ENCODE data around the gene THADA.
"Not testable (repeated sequence)": the region's sequence is repeated elsewhere in the genome, so short reads cannot be mapped to it uniquely, and the experiment has no call there.

Gene THADA

GRCh38 chr2:43321446-43321845 is 274.4 kb downstream of the THADA start:
- DNase-seq = no peak

DNA sequence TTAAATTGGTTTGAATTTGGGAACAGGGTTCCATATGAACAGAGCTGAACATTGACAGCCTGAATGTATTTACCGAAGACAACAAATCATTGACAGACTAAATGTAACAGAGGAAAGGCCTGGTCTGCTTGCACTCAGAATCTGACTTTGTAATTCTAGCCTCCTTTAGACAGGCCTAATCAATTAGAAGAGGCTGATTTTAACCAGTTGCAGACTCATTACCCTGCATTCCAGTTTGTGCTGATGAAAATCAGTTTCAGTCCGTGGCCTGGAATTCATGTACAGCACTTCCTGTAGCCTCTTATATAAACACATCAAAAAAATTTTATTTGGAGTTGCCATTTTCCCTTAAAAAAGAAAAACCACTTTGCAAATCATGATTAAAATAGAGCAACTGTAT is 276.3 kb downstream of the THADA start:
- DNase-seq = no peak

- no peak for DNase-seq
These were observed 277.0 kb downstream of the THADA start for GRCh38 chr2:43318791-43319190.

- DNase-seq = no peak
These were observed 278.2 kb downstream of the THADA start for GRCh38 chr2:43317680-43318079.

- no peak for DNase-seq
These were observed 278.6 kb downstream of the THADA start for GRCh38 chr2:43317194-43317593.

DNA sequence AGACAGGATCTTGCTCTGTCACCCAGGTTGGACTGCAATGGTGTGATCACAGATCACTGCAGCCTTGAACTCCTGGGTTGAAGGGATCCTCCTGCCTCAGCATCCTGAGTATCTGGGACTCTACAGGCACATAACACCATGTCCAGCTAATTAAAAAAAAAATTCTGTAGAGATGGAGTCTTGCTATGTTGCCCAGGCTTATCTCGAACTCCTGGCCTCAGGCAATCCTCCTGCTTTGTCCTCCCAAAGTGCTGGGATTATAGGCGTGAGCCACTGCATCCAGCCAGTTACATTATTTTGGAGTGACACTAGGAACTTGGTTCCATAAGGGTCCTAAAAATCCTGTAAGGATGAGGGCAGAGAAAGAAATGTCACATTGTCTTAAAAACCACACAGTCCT is 280.4 kb downstream of the THADA start:
- no peak for DNase-seq

- no peak for DNase-seq
These were observed 281.4 kb downstream of the THADA start for GRCh38 chr2:43314299-43314927.

- no peak for DNase-seq
These were observed 282.2 kb downstream of the THADA start for GRCh38 chr2:43313642-43314017.

DNA sequence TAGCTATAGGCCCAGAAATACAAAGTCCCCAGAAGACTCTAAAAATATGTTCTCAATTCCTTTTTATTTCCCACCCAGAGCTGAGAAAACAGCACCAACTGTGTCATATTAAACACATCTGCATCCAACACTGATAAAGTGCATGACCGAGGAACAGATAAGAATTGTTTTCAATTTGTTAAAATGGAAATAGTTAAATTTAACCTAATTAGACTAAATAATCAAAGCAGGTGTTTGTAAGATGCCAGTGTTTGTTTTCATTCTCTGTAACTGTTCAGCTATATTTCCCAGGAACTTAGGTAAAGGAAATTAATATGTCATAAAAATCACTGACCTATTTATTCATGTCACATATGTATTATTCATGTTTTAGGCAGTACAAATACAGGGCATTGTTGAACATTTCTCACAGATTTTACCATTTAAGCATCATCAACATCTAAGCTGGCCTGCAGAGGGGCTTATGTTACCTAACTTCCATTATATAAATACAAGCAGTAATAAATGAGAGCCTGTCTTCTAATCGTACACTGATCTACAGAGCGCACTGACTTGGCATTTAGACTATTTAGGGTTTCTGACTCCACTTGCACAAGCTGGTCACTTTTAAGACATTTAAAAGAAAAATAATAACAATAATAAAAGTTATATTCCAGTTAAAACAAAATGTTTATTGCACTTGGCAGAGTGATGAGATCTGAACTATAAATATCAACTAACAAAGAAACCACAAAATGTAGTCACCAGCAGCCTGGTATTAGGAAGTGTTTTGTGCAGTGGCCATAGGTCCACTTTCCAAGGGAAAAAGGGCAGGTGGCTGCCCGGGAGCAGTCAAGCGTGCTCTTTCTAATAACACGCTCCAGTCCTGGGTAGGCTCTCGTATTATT is 282.8 kb downstream of the THADA start:
- no peak for DNase-seq

GRCh38 chr2:43311276-43311675 is 284.6 kb downstream of the THADA start:
- DNase-seq = no peak

- DNase-seq = no peak
These were observed 285.9 kb downstream of the THADA start for GRCh38 chr2:43309935-43310334.

GRCh38 chr2:43307973-43308372 is 287.9 kb downstream of the THADA start:
- DNase-seq = no peak

DNA sequence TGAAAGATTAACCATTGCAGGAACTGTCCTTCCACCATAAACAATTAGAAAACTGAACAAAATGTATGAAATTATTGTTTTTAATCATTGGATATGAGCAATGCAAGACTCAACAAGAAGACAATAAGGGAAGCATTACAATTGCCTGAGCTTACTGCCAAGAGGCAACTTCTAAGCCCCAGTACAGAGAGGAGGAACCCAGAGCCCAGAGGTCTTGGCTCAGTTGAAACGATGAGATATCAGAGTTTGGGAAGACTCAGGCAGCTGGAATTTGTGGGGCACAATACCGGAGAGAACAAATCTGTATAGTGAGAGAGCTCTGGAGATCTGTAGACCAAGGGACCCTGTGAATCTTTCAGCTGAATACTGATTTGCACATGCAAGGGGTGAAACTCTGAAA is 288.8 kb downstream of the THADA start:
- no peak for DNase-seq

GRCh38 chr2:43306197-43306596 is 289.6 kb downstream of the THADA start:
- no peak for DNase-seq

- DNase-seq = no peak
These were observed 290.3 kb downstream of the THADA start for GRCh38 chr2:43305517-43305916.

- no peak for DNase-seq
These were observed 290.8 kb downstream of the THADA start for GRCh38 chr2:43305012-43305411.

- no peak for DNase-seq
These were observed 291.9 kb downstream of the THADA start for GRCh38 chr2:43303889-43304288.

DNA sequence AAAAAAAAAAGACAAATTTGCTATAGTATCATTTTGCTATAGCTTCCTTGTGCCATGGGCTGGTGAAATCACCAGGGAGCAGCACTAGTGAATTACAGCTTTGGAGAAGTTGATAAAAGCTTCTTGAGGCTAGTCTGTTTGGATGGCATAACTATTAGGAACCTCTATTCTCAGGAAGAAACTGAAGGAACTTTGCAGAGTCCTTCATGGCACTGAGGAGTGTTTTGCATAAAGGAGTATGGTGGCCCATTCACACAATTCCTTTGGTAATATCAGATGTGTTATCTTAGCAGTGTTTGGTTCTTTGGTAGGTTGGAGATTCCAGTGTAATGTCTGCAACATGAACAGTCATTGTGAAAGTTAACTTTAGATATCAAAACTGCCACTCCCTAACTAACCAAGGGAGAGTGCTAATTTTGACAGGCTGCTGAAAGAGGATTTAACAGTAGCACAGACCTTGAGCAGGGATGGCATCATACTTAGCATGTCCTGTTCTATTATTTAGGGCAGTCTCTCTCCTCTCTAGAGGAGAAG is 292.8 kb downstream of the THADA start:
- no peak for DNase-seq

DNA sequence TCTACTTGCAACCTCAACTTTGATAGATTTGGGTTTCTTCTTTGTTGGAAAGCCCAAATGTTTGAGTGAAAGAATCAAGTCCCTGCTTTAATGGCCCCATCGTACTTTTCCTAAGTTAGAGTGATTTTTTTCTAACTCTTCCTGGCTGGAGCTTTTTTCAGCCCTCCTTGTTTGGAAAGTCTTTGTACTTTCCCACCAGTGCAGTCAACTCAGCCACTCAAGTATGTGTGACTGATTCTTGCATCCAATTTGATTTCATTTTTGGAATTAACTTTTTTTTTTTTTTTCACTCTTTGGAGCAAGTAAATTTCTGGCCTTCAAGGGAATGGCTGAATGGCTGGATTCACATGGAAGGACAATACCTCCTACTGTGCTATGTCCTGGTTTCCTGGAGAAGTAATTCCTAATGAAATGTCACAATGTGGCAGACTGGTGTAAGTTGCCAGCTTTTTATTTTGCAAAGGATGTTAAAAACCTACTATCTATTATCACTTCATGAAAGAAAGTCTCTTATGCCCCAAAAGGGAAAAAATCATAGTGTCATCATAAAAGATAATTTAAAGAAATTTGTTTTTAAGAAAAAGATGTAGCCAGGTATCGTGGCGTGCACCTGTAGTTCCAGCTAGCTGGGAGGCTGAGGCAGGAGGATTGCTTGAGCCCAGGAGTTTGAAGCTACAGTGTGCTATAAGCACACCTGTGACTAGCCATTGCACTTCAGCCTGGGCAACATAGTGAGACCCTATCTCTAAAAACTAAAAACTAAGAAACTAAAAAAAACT is 293.5 kb downstream of the THADA start:
- no peak for DNase-seq

DNA sequence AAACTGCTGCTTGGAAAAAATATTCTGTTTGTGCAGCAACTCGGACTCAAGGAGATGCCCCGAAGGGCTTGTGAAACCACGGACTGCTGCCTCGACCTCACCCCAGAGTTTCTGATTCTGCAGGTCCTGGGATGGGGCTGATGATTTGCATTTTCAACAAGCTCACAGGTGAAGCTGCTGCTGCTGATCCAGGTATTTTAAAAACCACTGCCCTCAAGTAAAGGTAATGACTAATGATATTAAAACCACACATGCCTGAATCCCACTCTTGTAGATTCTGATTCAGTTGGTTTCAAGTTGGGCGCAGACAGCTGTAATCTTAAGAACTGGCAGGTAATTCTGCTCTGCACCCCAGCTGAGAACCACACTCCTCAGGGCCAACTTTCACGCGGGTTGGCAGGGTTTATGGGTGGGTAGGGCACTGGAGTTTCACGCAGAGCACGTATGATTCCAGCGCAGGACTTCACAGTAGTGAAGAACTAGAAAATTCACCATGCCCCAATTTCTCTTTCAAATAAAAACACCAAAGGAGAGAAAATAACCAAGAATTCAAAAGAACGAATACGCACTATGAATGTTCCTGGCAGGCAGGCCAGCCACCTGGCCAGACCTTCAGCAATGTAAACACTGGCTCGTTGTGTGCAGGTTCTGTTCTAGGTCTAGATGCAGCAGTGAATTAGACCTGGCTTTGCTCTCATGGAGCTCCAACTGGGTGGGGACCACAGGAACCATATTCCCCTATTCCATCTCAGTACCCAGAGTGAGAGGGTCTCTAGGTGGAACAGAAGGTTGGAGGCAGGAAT is 294.9 kb downstream of the THADA start:
- no peak for DNase-seq

GRCh38 chr2:43300222-43300621 is 295.6 kb downstream of the THADA start:
- no peak for DNase-seq

- DNase-seq = no peak
These were observed 297.3 kb downstream of the THADA start for GRCh38 chr2:43298500-43298899.

- not testable (repeated sequence) for DNase-seq
These were observed 298.1 kb downstream of the THADA start for GRCh38 chr2:43297740-43298139.
